ENCODE data around the gene CADM3.

Gene CADM3

GRCh38 chr1:159181328-159182024, 10.1 kb downstream of the CADM3 start:
- ChIA-PET CTCF (interaction anchor here (1.0 to 1.1 kb wide), 2 partner anchors 17 to 30 kb away, joined by 3 to 4 read pairs; no protein-coding TSS in a partner anchor), POLR2A (ENCODE audit: low non-redundant PET) (no interaction called here)
- DNase-seq (ENCODE audit: low spot score) = no peak
- TF ChIP-seq CTCF (conservative IDR thresholded peaks at IDR 0.05; ENCODE audit: low read depth) = no peak
- H3K27ac ChIP-seq = no peak overlapping the region

DNA sequence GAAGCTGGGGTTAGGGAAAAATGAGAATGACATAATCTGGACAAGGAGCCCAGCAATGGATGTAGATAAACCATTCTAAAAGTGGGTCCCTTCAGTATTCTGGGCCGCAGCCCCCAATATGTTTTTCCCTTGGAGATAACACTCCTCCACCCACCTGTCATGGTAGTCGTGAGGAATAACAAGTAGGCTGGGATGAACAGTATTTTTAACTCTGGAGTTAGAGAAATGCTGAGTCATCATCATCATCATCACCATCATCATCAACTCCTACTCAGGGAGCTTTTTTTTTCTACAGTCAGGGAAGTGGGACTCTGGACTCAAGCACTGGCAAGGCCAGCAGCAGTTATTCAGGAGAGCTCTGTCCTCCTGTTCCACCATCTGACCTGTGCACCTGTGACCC, 12.8 kb downstream of the CADM3 start:
- ChIA-PET CTCF (no interaction called here), POLR2A (ENCODE audit: low non-redundant PET) (no interaction called here)
- H3K27ac ChIP-seq = no peak overlapping the region
- TF ChIP-seq CTCF (conservative IDR thresholded peaks at IDR 0.05; ENCODE audit: low read depth) = no peak
- DNase-seq (ENCODE audit: low spot score) = no peak

- ChIA-PET CTCF (no interaction called here), POLR2A (ENCODE audit: low non-redundant PET) (no interaction called here)
- no peak overlapping the region for H3K27ac ChIP-seq
- TF ChIP-seq CTCF (conservative IDR thresholded peaks at IDR 0.05; ENCODE audit: low read depth) = no peak
- no peak for DNase-seq (ENCODE audit: low spot score)
Observed at GRCh38 chr1:159185121-159185520, 13.7 kb downstream of the CADM3 start.

GRCh38 chr1:159187033-159187432, 15.6 kb downstream of the CADM3 start:
- H3K27ac ChIP-seq = no peak overlapping the region
- ChIA-PET CTCF (no interaction called here), POLR2A (ENCODE audit: low non-redundant PET) (no interaction called here)
- no peak for DNase-seq (ENCODE audit: low spot score)
- no peak for TF ChIP-seq CTCF (conservative IDR thresholded peaks at IDR 0.05; ENCODE audit: low read depth)

- POLR2A ChIA-PET (ENCODE audit: low non-redundant PET) = no interaction called here
- no peak overlapping the region for H3K27ac ChIP-seq
Observed at GRCh38 chr1:159187647-159188374, 16.4 kb downstream of the CADM3 start.

GRCh38 chr1:159188375-159188788, 17.0 kb downstream of the CADM3 start:
- peak; percentile 34 for DNase-seq (ENCODE audit: low spot score)
- ChIA-PET CTCF (interaction anchor here (0.7 kb wide), 1 partner anchor 10 kb away, joined by 4 read pairs; no protein-coding TSS in a partner anchor), POLR2A (ENCODE audit: low non-redundant PET) (no interaction called here)
- no peak for TF ChIP-seq CTCF (conservative IDR thresholded peaks at IDR 0.05; ENCODE audit: low read depth)
- no peak overlapping the region for H3K27ac ChIP-seq

More at GRCh38 chr1:159187647-159188374, 16.4 kb downstream of the CADM3 start:
- no peak for DNase-seq (ENCODE audit: low spot score)
- CTCF ChIA-PET = interaction anchor here (0.7 kb wide), 1 partner anchor 10 kb away, joined by 4 read pairs; no protein-coding TSS in a partner anchor
- no peak for TF ChIP-seq CTCF (conservative IDR thresholded peaks at IDR 0.05; ENCODE audit: low read depth)
